Activated T-helper 9 cell treated with anti-CD3 and anti-CD28 coated beads, Interleukin-2, amount 50 U/mL, for 16 hours (primary cell): ENCODE data around the gene ZNF492.
"Not testable (repeated sequence)": the region's sequence is repeated elsewhere in the genome, so short reads cannot be mapped to it uniquely, and the experiment has no call there.

Experiments
- DNase-seq: peaks from one replicate; pipeline ENCODE4 v3.0.0-alpha.2; 2020; ENCODE audit warnings: low read depth

The ZNF492 gene

DNA sequence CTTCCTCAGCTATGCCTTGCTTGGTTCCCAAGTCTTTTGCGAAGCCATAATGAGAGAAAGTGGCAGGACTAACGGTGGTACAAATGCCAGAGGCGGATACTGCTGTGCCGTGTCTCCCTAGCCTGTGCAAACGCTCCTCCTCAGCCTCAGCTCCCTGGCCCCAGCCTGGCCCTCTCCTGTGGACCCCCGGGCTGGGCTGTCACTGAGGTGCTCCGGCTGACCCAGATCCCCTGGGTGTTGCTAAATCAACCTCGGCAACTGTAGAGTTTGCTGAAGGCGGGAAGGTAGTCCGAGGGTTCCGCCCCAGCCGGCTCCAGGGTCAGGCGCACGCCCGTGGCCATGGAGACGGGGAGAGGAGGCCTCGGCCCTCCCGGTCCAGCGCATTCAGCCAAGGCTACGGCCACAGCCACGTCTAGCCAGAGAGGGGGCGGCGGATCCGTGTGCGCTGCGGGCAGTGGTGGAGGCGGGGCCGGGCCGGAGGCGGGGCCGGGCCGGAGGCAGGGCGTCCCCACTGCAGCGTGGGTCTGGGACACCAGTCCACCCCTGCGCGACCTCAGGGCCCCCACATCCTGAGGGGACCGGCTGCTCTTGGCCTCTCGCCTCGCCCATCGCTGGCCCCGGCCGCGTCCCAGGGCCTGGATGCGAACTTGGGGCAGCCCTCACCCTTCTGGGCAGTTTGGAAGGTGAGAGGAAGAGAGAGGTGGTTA is 16.4 kb upstream of the ZNF492 start:
- no peak for DNase-seq

DNA sequence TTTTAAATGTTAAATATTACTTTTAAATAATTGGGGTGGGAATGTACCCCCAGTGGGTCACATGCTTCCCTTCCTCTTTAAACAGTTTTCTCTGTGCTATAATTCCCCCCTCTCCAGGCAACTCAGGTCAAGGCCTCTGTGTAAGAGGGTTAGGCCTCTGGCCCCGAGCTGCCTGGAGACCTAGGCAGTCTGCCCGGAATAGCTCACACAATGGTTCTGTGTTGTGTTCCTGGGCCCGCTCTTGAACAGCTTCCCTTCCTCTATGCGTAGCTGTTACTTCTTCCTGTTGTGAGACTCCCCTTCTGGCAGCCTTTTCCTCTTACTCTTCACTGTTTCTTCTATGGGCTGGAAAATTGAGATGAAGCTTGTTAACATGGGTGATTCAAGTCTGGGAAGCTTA is 14.8 kb upstream of the ZNF492 start:
- no peak for DNase-seq

DNA sequence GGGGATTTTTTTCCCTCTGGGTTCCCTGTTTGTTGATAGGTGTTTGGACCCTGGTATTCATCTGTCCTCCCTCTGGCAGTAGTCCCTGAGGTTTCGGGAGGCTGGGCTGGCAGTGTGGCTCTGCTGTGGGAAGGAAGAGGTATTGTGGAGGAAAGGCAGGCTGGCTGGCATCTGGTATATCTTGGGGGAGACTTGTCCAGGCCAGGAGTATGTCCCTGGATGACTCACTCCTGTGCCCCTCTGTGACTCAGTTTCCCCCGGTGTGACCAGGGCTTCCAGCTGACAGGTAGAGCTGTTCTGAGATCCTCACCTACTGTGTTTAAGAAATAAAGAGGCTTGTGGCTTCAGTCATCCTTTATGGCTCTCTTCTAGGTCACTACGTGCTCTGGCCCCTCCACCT is 14.2 kb upstream of the ZNF492 start:
- no peak for DNase-seq

DNA sequence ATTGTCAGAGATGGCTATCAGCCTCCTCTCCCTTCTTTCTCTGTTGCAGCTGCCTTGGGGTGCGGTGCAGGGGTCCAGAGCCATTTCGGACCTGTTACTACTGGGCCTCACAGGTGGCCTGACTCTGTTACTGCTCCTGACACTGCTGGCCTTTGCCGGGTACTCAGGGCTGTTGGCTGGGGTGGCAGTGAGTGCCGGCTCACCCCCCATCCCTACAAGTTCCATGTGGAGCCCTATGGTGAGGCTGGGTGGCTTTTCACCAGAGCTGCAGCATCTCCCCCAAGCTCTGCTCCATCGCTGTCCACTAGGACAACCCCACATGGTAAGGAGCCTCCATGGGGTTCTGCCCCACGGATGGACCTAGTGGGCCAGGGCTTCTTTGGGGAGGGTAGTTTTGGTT is 13.7 kb upstream of the ZNF492 start:
- DNase-seq, result no peak

DNA sequence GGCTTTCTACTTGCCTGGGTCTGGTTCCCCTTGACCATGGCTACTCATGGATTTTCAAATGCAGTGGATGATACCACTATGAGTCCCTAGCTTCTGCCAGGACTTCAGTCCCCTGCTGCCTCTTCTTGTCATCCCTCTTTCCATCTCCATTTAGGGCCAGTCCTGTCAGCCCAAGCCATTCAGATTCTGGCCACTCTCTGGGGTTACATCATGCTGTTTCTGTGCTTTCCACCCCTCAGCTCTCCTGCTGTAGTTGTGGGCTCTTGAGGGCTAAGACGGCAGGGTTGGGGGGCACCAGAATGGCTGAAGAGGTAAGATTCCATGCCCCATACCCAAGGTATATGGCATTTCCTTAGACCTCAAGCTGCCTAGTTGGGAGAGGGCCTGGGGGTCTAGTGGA is 13.2 kb upstream of the ZNF492 start:
- DNase-seq, result no peak

DNA sequence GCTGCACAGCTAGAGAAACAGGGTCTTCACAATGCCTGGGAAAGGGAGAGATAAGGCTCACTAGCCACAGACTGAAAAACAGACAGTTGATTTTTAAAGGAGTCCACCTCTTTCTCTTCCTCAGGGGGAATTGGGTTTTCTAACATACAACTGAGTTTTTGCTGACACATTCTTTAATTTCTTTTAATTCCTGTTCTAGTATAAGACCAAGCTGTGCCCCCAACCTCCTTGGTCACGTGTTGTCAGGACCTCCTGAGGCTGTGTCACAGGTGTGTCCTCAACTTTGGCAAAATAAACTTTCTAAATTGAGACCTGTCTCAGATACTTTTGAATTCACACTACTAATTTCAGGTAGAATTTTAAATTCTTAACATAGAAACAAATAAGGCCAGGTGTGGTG is 12.1 kb upstream of the ZNF492 start:
- DNase-seq, result no peak

DNA sequence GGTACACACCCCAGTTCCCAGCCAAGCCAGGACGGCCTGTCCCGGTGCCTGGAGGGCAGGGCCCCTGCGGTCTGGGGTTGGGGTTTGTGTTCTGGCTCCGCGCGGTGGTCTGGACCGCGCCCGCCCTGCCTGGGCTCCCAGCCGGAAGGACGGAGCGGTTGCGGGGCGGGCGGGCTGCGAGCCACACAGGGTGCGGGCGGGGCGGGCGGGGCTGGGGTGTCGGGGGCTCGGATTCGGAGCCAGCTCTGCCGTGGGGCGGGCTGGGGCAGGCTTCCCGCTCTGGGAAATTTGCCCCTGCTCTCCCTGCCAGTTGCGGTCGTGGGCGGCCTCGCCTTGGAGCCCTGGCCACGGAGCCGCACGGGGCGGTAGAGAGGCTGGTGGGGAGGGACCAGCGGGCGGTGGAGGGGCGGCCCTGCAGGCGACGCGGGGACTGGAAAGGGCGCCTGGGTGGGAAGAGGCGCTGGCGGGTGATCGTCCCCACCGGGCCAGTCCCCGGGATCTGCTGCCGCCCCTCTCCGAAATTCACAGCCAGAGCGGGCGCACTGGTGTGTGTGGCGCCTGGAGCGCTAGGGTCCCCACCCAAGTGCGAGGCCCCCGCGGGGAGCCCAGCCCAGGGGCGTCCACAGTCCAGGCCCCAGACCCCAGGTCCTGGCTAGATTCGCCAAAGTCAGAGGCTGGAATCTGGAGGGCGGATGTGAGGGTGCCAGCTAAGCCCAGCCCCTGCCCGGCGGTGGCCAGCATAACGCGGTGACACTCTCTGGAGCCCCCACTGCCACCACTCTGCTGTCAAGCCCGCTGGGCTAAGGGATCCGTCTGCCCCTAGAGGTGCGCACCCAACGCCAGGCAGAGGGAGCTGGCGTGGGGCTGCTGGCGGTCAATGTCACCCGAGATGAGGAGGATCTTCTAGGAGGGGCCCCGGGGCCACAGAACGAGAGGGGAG is 11.0 kb upstream of the ZNF492 start:
- DNase-seq, result no peak

DNA sequence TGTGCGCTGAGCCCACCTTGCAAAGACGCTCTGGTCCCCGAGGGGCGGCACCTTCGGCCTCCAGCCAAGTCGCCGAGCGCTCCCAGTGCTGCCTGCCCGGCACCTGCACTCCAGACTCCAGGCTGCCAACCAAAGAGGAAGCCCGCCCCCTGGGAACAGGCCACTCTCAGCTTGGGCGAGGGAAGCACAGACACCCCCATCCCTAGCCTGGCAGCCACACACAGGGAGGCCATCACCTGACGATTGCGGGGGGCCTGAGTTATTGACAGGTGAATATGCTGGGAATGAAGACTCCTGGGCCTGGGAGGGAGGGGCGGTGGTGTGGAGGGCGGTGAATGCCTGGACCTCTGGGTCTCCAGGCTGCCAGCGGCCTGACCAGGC is 10.3 kb upstream of the ZNF492 start:
- no peak for DNase-seq

DNA sequence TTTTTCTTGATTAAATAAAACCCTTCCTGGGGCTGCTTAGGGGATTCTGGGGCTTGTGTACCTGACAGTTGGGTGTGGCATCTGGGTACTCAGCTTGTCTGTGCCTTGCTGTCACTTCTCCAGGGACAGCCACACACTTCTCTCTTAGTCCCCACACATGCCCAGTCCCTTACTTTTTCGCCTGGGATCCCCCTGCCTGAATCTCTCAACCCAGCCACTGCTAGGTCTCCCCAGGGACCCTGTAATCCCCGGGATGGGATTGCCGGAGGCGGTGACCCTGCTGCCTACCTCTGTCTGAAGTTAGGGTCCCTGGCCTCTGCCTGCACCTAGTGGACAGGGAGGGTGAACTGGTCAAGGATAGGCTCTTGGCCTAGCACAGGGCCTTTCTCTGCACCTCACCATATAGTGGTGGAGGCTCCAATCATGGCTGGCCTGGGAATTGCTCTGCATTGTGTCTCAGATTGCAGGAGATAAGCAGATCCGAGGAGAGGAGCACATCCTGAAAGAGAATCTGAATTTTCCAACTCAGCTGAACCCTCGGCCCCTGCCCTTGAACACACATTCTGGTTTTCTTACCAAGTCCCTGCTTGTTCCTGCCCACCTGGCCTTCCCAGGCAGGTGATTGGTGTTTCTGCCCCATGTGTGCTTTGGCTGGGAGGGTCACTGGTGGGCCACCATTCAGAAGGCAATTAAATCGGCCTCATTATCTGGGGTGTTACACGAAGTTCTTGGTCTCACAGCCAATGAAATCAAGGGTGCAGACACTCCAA is 8.7 kb upstream of the ZNF492 start:
- DNase-seq, result no peak

DNA sequence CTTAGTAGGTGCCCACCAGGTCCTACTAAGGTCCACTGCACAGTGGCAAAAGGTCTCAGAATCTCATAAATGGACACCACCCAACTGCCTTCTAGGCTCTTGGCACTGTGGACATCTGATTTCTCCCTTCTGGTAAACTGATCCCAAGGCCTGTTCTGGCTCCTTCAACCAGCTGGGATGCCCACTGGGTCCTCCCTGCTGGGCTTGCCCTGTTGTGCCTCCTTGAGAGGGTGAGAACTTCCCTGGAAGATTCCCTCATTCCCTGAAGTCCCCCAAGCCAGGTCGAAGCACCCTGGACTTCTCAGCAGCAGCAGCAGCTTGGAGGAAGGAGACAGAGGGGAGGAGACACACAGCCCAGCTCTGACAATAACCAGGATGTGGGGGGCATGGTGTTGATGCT is 6.6 kb upstream of the ZNF492 start:
- DNase-seq, result no peak

DNA sequence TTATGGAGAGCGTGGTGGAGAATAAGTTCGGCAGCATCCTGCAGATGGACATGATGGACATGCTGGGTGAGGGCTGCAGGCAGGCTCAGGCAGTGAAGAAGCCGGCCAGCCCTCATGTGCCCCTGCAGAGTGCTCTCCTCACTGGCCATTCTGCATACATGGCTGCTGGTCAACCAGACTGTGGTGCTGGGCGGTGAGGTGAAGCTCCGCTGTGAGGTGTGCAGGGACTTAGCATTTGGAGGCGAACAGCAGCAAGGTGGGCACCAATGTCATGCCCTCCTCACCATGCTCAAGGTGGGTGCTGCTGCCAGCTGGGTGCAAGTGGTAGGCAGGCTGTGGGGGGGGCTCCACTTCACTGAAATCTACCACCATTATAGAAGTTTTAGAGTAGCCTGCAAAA is 5.7 kb upstream of the ZNF492 start:
- no peak for DNase-seq

DNA sequence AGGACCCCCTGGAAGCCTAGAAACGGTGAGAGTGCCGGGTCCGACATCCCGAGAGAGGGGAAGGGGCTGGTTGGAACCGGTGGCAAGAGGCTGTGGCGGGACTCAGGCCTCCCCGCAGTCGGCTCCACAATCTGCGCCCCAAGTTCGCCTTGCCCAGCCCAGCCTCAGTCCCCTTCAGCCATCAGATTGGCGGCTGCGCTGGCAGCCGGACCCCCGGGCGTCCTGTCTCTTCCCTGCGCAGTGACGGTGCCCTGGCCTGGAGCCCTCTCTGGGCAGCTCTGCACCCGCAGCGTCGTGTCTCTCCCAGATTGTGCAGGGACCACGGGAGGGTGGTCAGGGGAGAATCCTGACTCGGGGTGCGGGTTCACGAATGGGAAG is 315 bp downstream of the ZNF492 start:
- DNase-seq, result no peak

DNA sequence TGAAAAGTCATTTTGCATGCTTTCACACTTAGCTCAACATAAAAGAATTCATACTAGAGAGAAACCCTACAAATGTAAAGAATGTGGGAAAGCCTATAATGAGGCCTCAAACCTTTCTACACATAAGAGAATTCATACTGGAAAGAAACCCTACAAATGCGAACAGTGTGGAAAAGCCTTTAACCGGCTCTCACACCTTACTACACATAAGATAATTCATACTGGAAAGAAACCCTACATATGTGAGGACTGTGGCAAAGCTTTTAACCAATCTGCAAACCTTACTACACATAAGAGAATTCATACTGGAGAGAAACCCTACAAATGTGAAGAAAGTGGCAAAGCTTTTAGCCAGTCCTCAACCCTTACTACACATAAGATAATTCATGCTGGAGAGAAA is 51.4 kb downstream of the ZNF492 start:
- DNase-seq, result not testable (repeated sequence)

DNA sequence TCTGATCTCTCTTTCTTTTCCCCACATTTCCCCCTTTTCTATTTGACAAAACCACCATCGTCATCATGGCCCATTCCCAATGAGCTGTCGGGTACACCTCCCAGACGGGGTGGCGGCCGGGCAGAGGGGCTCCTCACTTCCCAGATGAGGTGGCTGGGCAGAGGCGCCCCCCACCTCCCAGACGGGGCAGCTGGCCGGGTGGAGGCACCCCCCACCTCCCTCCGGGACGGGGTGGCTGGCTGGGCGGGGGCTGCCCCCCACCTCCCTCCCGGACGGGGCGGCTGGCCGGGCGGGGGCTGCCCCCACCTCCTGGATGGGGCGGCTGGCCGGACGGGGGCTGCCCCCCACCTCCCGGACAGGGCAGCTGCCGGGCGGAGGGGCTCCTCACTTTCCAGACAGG is 68.5 kb downstream of the ZNF492 start:
- DNase-seq, result not testable (repeated sequence)

DNA sequence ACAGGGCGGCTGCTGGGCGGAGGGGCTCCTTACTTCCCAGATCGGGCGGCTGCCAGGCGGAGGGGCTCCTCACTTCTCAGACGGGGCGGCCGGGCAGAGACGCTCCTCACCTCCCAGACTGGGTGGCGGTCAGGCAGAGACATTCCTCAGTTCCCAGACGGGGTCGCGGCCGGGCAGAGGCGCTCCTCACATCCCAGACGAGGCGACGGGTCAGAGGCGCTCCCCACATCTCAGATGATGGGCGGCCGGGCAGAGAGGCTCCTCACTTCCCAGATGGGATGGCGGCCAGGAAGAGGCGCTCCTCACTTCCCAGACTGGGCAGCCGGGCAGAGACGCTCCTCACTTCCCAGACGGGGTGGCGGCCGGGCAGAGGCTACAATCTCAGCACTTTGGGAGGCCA is 69.0 kb downstream of the ZNF492 start:
- DNase-seq, result not testable (repeated sequence)

DNA sequence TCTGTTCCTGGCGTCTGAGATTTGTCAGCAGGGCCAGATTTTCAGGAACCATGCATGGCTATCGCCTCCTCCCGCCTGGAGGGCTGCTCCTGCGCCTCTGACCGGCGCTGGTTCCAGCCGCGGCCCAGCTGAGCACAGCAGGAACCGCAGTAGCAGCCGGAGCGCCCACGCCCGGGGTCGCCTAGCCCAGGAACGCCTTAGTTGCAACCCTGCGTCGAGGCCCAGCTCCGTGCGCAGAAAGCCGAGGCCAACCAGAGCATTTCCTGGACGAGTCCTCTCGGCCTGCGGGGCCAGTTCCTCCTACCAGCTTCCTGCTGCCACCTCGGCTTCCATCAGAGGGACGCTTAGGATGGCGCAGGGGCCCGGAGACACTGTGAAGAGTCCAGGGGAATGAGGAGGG is 74.9 kb downstream of the ZNF492 start:
- no peak for DNase-seq
